ENCODE data around the gene SNX32. TPM values are rescaled to one million over a fixed set of nuclear protein-coding genes. Genes with fewer than 3 reads are reported as not detected.

The SNX32 gene
- total and polyA plus RNA-seq, 2 of the 13 experiments (the other 11 are each of a cell fraction or from before 2014, with no cell fraction given) = 0.09 to 0.34 TPM

DNA sequence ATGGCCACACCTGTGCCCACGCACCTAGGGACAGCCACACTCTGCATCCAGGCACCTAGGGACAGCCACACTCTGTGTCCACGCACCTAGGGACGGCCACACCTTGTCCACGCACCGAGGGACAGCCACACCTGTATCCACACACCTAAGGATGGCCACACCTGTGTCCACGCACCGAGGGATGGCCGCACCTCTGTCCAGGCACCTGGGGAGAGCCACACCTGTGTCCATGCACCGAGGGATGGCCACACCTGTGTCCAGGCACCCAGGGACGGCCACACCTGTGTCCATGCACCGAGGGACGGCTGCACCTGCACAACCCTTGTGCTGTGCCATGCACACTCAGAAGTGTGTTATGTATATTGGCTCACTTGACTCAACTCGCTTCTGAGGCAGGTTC lies 36.1 kb upstream of the SNX32 start:
- TF ChIP-seq SAFB2 (CRISPR knock-in tag; IDR thresholded peaks at IDR 0.05; ENCODE audit: borderline replicate concordance, low read depth) = no peak
- no peak for TF ChIP-seq HNRNPLL (IDR thresholded peaks at IDR 0.05; ENCODE audit: low read depth, low read length, poor library complexity, severe bottlenecking)
- Histone ChIP-seq H3K36me3 (replicated peaks in 1 of 2; ENCODE audit: control insufficient read depth in 1 of 2, insufficient read depth in 2 of 2, low read length in 2 of 2) (no peaks in the 10 kb centered on the region), H3K4me2 (ENCODE audit: low read depth, low read length) (no peak overlapping the region), H3K27me3 (ENCODE audit: control insufficient read depth in 1 of 2, insufficient read depth in 2 of 2, low read length in 2 of 2) (peaks cover 12 to 65% of the 10 kb centered on the region in 2 experiments), H3K9ac (ENCODE audit: insufficient read depth, low read depth, low read length) (no peak overlapping the region), H3K9me3 (ENCODE audit: low read length) (no peaks in the 10 kb centered on the region), H3K27ac (ENCODE audit: extremely low read length, insufficient read depth, low read length) (no peak overlapping the region), H2AFZ (ENCODE audit: low read length) (no peak overlapping the region), H3K79me2 (ENCODE audit: insufficient read depth, low read length) (no peaks in the 10 kb centered on the region), H3K4me1 (ENCODE audit: insufficient read depth, low read length) (peaks cover 19% of the 10 kb centered on the region), H3K4me3 (replicated peaks in 1 of 3; ENCODE audit: insufficient read depth in 1 of 3, low read depth in 2 of 3, low read length in 3 of 3) (no peak overlapping the region), H4K20me1 (ENCODE audit: insufficient read depth, low read length) (no peaks in the 10 kb centered on the region)
- no peak for DNase-seq (ENCODE audit: low spot score)
- in situ Hi-C loops (cut with HindIII; ENCODE audit: extremely low pct_ligation_motif_present, low pct_unique_long_range_greater_than_20kb) = no loop called here
- no peak for ATAC-seq
- POLR2A ChIA-PET = no interaction called here
- WGBS (ENCODE audit: low lambda C conversion rate) = 28% methylated on average over 3 of the region's 13 CpGs
- intact Hi-C loops (cut with micrococcal nuclease; ENCODE audit: unreplicated experiment) = no loop called here
- CTCF ChIA-PET (ENCODE audit: low intra/inter-chr PET ratio, low total read pairs) = no interaction called here
- FAIRE-seq = no peak
- BruUV-seq (replicated peaks) = no TSS peak

DNA sequence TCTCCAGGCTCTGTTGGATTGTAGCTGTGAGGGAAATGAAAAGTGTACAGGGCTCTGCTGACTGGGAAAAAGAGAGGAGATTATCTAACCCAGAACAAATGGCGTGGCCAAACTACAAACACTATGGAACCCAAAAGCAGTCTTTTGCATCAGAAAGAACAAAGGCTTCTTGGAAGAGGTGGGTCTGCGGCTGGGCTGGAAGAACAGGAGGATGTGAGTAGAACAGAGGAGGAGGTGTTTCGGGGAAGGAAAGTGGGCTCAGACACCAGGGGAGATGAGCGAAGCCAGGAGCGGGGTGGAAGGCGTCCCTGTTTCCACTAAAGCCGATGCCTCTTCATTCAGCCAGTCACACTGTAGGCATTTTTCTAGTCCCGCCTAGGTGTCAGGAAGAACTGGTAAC lies 34.9 kb upstream of the SNX32 start:
- in situ Hi-C loops (cut with HindIII; ENCODE audit: extremely low pct_ligation_motif_present, low pct_unique_long_range_greater_than_20kb) (no loop called here), intact Hi-C loops (cut with micrococcal nuclease; ENCODE audit: unreplicated experiment) (no loop called here)
- Histone ChIP-seq H3K27ac (ENCODE audit: extremely low read length, insufficient read depth, low read length) (no peak overlapping the region), H3K4me2 (ENCODE audit: low read depth, low read length) (no peak overlapping the region), H3K27me3 (ENCODE audit: control insufficient read depth in 1 of 2, insufficient read depth in 2 of 2, low read length in 2 of 2) (peaks cover 8 to 65% of the 10 kb centered on the region in 2 experiments), H3K4me3 (replicated peaks in 1 of 3; ENCODE audit: insufficient read depth in 1 of 3, low read depth in 2 of 3, low read length in 3 of 3) (no peak overlapping the region), H3K36me3 (replicated peaks in 1 of 2; ENCODE audit: control insufficient read depth in 1 of 2, insufficient read depth in 2 of 2, low read length in 2 of 2) (no peaks in the 10 kb centered on the region), H3K9ac (ENCODE audit: insufficient read depth, low read depth, low read length) (no peak overlapping the region), H3K4me1 (ENCODE audit: insufficient read depth, low read length) (peaks cover 12% of the 10 kb centered on the region), H3K9me3 (ENCODE audit: low read length) (no peaks in the 10 kb centered on the region), H2AFZ (ENCODE audit: low read length) (no peak overlapping the region), H4K20me1 (ENCODE audit: insufficient read depth, low read length) (no peaks in the 10 kb centered on the region), H3K79me2 (ENCODE audit: insufficient read depth, low read length) (no peaks in the 10 kb centered on the region)
- POLR2A ChIA-PET = no interaction called here
- ATAC-seq (no peak), FAIRE-seq (no peak), DNase-seq (ENCODE audit: low spot score) (no peak)
- 52% methylated on average over 8 of the region's 8 CpGs for WGBS (ENCODE audit: low lambda C conversion rate)
- CTCF ChIA-PET (ENCODE audit: low intra/inter-chr PET ratio, low total read pairs) = no interaction called here
- BruUV-seq (replicated peaks) = no TSS peak
- TF ChIP-seq PRMT3 (CRISPR knock-in tag; IDR thresholded peaks at IDR 0.05; ENCODE audit: borderline replicate concordance, low read depth) = no peak
- no peak for TF ChIP-seq ARID2 (CRISPR knock-in tag; IDR thresholded peaks at IDR 0.05; ENCODE audit: borderline replicate concordance)
- TF ChIP-seq MIER3 (CRISPR knock-in tag; IDR thresholded peaks at IDR 0.05; ENCODE audit: borderline replicate concordance) = no peak
- TF ChIP-seq TCF7 (IDR thresholded peaks at IDR 0.05; ENCODE audit: low read depth) = no peak
- no peak for TF ChIP-seq KLF16 (CRISPR knock-in tag; IDR thresholded peaks at IDR 0.05)
- no peak for TF ChIP-seq MEIS2 (CRISPR knock-in tag; IDR thresholded peaks at IDR 0.05)
- TF ChIP-seq MED8 (CRISPR knock-in tag; IDR thresholded peaks at IDR 0.05; ENCODE audit: insufficient replicate concordance) = no peak
- no peak for TF ChIP-seq HDAC6 (IDR thresholded peaks at IDR 0.05; ENCODE audit: low read depth, low read length)
- no peak for TF ChIP-seq PCBP2 (optimal IDR thresholded peaks at IDR 0.05; ENCODE audit: low read depth, low read length, poor library complexity, severe bottlenecking)
- no peak for TF ChIP-seq CCAR2 (optimal IDR thresholded peaks at IDR 0.05; ENCODE audit: low read depth, low read length)
- TF ChIP-seq ZNF609 (CRISPR knock-in tag; IDR thresholded peaks at IDR 0.05; ENCODE audit: borderline replicate concordance) = no peak
